K562 (cell line): ENCODE measurements around the gene METAP1. TPM values are rescaled to one million over a fixed set of nuclear protein-coding genes. Genes with fewer than 3 reads are reported as not detected.

Experiments
- ATAC-seq: fragments of 200-7000 bp; cut with Tn5 transposase; 3 replicates; pipeline ENCODE4 v1.9.1; 2020; ENCODE audit warnings: moderate library complexity
- BruUV-seq: library from RNA; stranded (reverse); fragments of 400-500 nt; replicated peaks from 2 replicates; lab custom pipeline; 2021; lab: Mats Ljungman, UMichigan
- CTCF ChIA-PET: fragments of 300-600 bp; formaldehyde crosslinking; extraction: SDS; loops from one replicate; lab custom pipeline; 2021; ENCODE audit warnings: low intra/inter-chr PET ratio; lab: Yijun Ruan, JAX
- POLR2A ChIA-PET: fragments of 300-600, 350-650 bp; sonication (Branson Sonifier 250); formaldehyde crosslinking; extraction: SDS; loops from one replicate; lab custom pipeline; 2021; ENCODE audit warnings: antibody characterized with exemption, inconsistent platforms; lab: Yijun Ruan, JAX
- DNase-seq, 4 experiments: peaks; one replicate each; pipeline versions ENCODE4 v3.0.0 to v3.0.0-alpha.2; 2011 to 2018; ENCODE audit warnings: low spot score in 3 of 4, mixed read lengths in 3 of 4; ENCODE audit errors: extremely low read depth in 1 of 4
- FAIRE-seq: peaks from 2 replicates; lab custom pipeline; 2011; peaks lifted over from hg19 to GRCh38; lab: Jason Lieb, UNC
- H2AFZ ChIP-seq: 2 replicates; pipeline ENCODE4 v1.6.0; 2011; ENCODE audit warnings: low read depth, low read length, control low read depth, inconsistent platforms
- H3K27ac ChIP-seq: fragments of 200-600 bp; 3 replicates; pipeline ENCODE4 v1.8.0; 2011; ENCODE audit warnings: low read depth, mild to moderate bottlenecking, control low read depth, inconsistent platforms, low read length, moderate library complexity, mixed read lengths; ENCODE audit errors: extremely low read depth
- H3K27me3 ChIP-seq, 2 experiments: fragments of 300-600 bp in 1 of 2; 2 replicates in 1 of 2; 3 replicates in 1 of 2; pipeline versions ENCODE4 v1.6.0 to v1.8.0; 2011; ENCODE audit warnings: inconsistent platforms in 2 of 2, low read length in 2 of 2, mild to moderate bottlenecking in 1 of 2, mixed read lengths in 1 of 2, moderate library complexity in 1 of 2; ENCODE audit not compliant: control insufficient read depth in 2 of 2, insufficient read depth in 2 of 2
- H3K36me3 ChIP-seq: fragments of 300-600 bp; 3 replicates; pipeline ENCODE4 v1.8.0; 2011; ENCODE audit warnings: mild to moderate bottlenecking, low read length, inconsistent platforms; ENCODE audit not compliant: control insufficient read depth, insufficient read depth
- H3K4me1 ChIP-seq, 2 experiments: fragments of 200-600 bp in 1 of 2; replicated peaks in 1 of 2; 2 replicates in 1 of 2; 3 replicates in 1 of 2; pipeline versions ENCODE4 v1.5.1 to v1.8.0; 2011; ENCODE audit warnings: inconsistent platforms in 2 of 2, low read length in 2 of 2, mild to moderate bottlenecking in 1 of 2, mixed read lengths in 1 of 2, moderate library complexity in 1 of 2; ENCODE audit not compliant: control insufficient read depth in 2 of 2, insufficient read depth in 2 of 2
- H3K4me2 ChIP-seq: 2 replicates; pipeline ENCODE4 v1.6.1; 2011; ENCODE audit warnings: low read length, control low read depth, inconsistent platforms, mixed read lengths; ENCODE audit not compliant: insufficient read depth
- H3K4me3 ChIP-seq: fragments of 200-600 bp; sonication (generic), shearing (Covaris generic); 2 replicates; pipeline ENCODE4 v1.5.1; 2016; ENCODE audit warnings: control low read depth, inconsistent platforms
- H3K79me2 ChIP-seq: fragments of 200-600 bp; 3 replicates; pipeline ENCODE4 v1.8.0; 2011; ENCODE audit warnings: low read length, inconsistent platforms; ENCODE audit not compliant: control insufficient read depth, insufficient read depth
- H3K9ac ChIP-seq, 2 experiments: 2 replicates each; pipeline versions ENCODE4 v1.6.0 to v1.6.1; 2011; ENCODE audit warnings: low read depth in 2 of 2, low read length in 2 of 2, control low read depth in 1 of 2, inconsistent platforms in 1 of 2, mild to moderate bottlenecking in 1 of 2, mixed read lengths in 1 of 2; ENCODE audit not compliant: insufficient read depth in 1 of 2
- H3K9me1 ChIP-seq: one replicate; pipeline ENCODE4 v1.6.0; 2011; ENCODE audit warnings: inconsistent platforms, mild to moderate bottlenecking, low read length, moderate library complexity; ENCODE audit not compliant: control insufficient read depth, insufficient read depth
- H3K9me3 ChIP-seq: replicated peaks from 2 replicates; pipeline ENCODE4 v1.5.1; 2011; ENCODE audit warnings: low read depth, low read length, inconsistent platforms; ENCODE audit not compliant: control insufficient read depth, insufficient read depth
- H4K20me1 ChIP-seq: replicated peaks from 2 replicates; pipeline ENCODE4 v1.6.1; 2011; ENCODE audit warnings: low read length, inconsistent platforms, mixed read lengths; ENCODE audit not compliant: control insufficient read depth, insufficient read depth
- C11orf30 ChIP-seq: fragments of 450-650 bp; IDR thresholded peaks from 2 replicates; pipeline ENCODE4 v1.6.1; 2016; ENCODE audit warnings: low read depth, mild to moderate bottlenecking
- EGR1 ChIP-seq: fragments of 450-650 bp; conservative IDR thresholded peaks from 2 replicates; pipeline ENCODE4 v1.6.1; 2017; ENCODE audit warnings: mild to moderate bottlenecking
- LEF1 ChIP-seq: fragments of 450-650 bp; IDR thresholded peaks from 2 replicates; pipeline ENCODE4 v1.6.1; 2016; ENCODE audit warnings: mild to moderate bottlenecking
- MAFG ChIP-seq: fragments of 450-650 bp; conservative IDR thresholded peaks from 2 replicates; pipeline ENCODE4 v1.6.1; 2016; ENCODE audit warnings: missing genetic modification characterization, missing compliant biosample characterization
- NCOA6 ChIP-seq: fragments of 450-650 bp; IDR thresholded peaks from 2 replicates; pipeline ENCODE4 v1.6.1; 2017; ENCODE audit warnings: mild to moderate bottlenecking
- NFE2 ChIP-seq: IDR thresholded peaks from 2 replicates; pipeline ENCODE4 v1.6.1; 2014; ENCODE audit warnings: antibody characterized with exemption, low read depth
- SMARCA5 ChIP-seq: fragments of 450-650 bp; IDR thresholded peaks from 2 replicates; pipeline ENCODE4 v1.6.1; 2016
- TAF9B ChIP-seq: fragments of 450-650 bp; IDR thresholded peaks from 2 replicates; pipeline ENCODE4 v1.6.1; 2018; ENCODE audit warnings: mild to moderate bottlenecking; ENCODE audit not compliant: partially characterized antibody
- WGBS: fragments of 100-300 bp; shearing (Covaris generic); methylation state at CpG from one replicate; pipeline ENCODE4 v1.1.6; 2016; ENCODE audit warnings: low coverage, mixed read lengths; ENCODE audit not compliant: insufficient coverage; ENCODE audit errors: missing lambda C conversion rate; 5-methylcytosine and 5-hydroxymethylcytosine counted together
- in situ Hi-C: fragments of 300-500 bp; cut with MboI; formaldehyde crosslinking; loops from 4 replicates; pipeline ENCODE4 v1.15.0; 2018; ENCODE audit warnings: inconsistent platforms, mixed read lengths
- intact Hi-C: fragments of 100-400 bp; cut with micrococcal nuclease; formaldehyde crosslinking; loops from 2 replicates; pipeline ENCODE4 v1.14.2; 2022
- polyA plus RNA-seq, 8 experiments: library from polyadenylated mRNA; depleted of rRNA in 4 of 8; stranded (reverse) in 5 of 8; unstranded in 3 of 8; fragments of >200 nt; fragmentation: Nextera tagmentation in 2 of 8; fragmentation: Illumina TruSeq in 1 of 8; extraction: Ambion mirVana in 2 of 8; extraction: Trizol in 1 of 8; gene quantifications; 2 replicates each; pipeline versions ENCODE4 v1.2.1 to v1.2.3, GENCODE V29; 2011 to 2014; ENCODE audit warnings: inconsistent platforms in 1 of 8, missing spikeins in 1 of 8
- total RNA-seq, 7 experiments: library from RNA; depleted of rRNA in 6 of 7; stranded (reverse); fragments of >200 nt in 6 of 7; fragmentation: Illumina TruSeq in 2 of 7; extraction: Trizol in 2 of 7; gene quantifications; 2 replicates each; pipeline versions ENCODE4 v1.2.1 to v1.2.3, GENCODE V29; 2011 to 2021; ENCODE audit warnings: low replicate concordance in 1 of 7

Gene METAP1
- total and polyA plus RNA-seq, 9 of the 15 experiments (the other 6 are each of a cell fraction or from before 2014, with no cell fraction given) = 31.4 to 77.6 (median 59.5) TPM

- TF ChIP-seq C11orf30 = peak; percentile 82
- TF ChIP-seq EGR1 = peak; percentile 49; the same call in 1 of the 2 replicates
- TF ChIP-seq NCOA6 = no peak
- 0 out of 2 replicates have a peak, but pooled peaks have one; percentile 17 for TF ChIP-seq LEF1
Measured at GRCh38 chr4:98963538-98964433, 31.7 kb upstream of the METAP1 start (continued).

GRCh38 chr4:98966926-98967325 lies 28.6 kb upstream of the METAP1 start:
- no peak for FAIRE-seq
- no peak overlapping the region for H3K4me2 ChIP-seq
- peak overlapping the region; percentile 51; the same call in 1 of the 2 replicates for H2AFZ ChIP-seq
- in situ Hi-C loops = no loop called here
- 0% methylated on average over 3 of the region's 3 CpGs for WGBS
- TF ChIP-seq MAFG (tag) (peak; percentile 36; the same call in 1 of the 2 replicates), NFE2 (0 out of 2 replicates have a peak, but pooled peaks have one; percentile 4), SMARCA5 (no peak), TAF9B (no peak)
- TF ChIP-seq, all 486 proteins: peak for 2
- no peaks in the 10 kb centered on the region for H3K79me2 ChIP-seq
- no peaks in the 10 kb centered on the region for H3K9me1 ChIP-seq
- H3K4me1 ChIP-seq = peaks cover 9 to 25% of the 10 kb centered on the region in 2 experiments
- H4K20me1 ChIP-seq = no peaks in the 10 kb centered on the region
- H3K4me3 ChIP-seq = no peak overlapping the region
- H3K9me3 ChIP-seq = no peaks in the 10 kb centered on the region; the same call in 1 of the 2 replicates
- DNase-seq (no peak), ATAC-seq (no peak)
- BruUV-seq = no TSS peak
- CTCF ChIA-PET = no interaction called here
- H3K9ac ChIP-seq = no peak overlapping the region
- no peak overlapping the region for H3K27ac ChIP-seq
- POLR2A ChIA-PET = interaction anchor here (0.8 kb wide), 1 partner anchor 38 kb away, joined by 3 read pairs; no protein-coding TSS in a partner anchor
- H3K27me3 ChIP-seq = no peaks in the 10 kb centered on the region
- intact Hi-C loops = no loop called here
- H3K36me3 ChIP-seq = no peaks in the 10 kb centered on the region
